ENCODE data around the gene KLHDC4. TPM values are rescaled to one million over a fixed set of nuclear protein-coding genes. Genes with fewer than 3 reads are reported as not detected.
A peak's percentile ranks its signal among the peaks of the same experiment; 100 is the strongest.
"Not testable (repeated sequence)": the region's sequence is repeated elsewhere in the genome, so short reads cannot be mapped to it uniquely, and the experiment has no call there.

Gene KLHDC4
- total RNA-seq, 6 experiments from 2014 or later: 11.6 to 22.7 (median 14.4) TPM

- intact Hi-C loops (cut with DNase I): loop anchor here in 1 of 2 donors (10.0 kb wide), 1 partner anchor 54 kb away; no protein-coding TSS in a partner anchor
- WGBS (ENCODE audit: insufficient coverage, low coverage, low lambda C conversion rate, missing lambda C conversion rate): 75% methylated on average over 8 of the region's 10 CpGs
Measured at GRCh38 chr16:87780385-87780989, 14.7 kb upstream of the KLHDC4 start.

GRCh38 chr16:87778830-87779579 lies 13.2 kb upstream of the KLHDC4 start:
- peak overlapping the region in 1 of 3 donors; percentile 21 for H3K4me3 ChIP-seq
- intact Hi-C loops (cut with DNase I): loop anchor here (5.0 kb wide), 1 partner anchor 93 kb away; no protein-coding TSS in a partner anchor

More at GRCh38 chr16:87780385-87780989, 14.7 kb upstream of the KLHDC4 start:
- DNase-seq (peak in 1 of 3 donors; percentile 44), ATAC-seq (peak in 1 of 4 donors; percentile 14)
- Histone ChIP-seq H3K36me3 (no peaks in the 10 kb centered on the region), H3K4me3 (no peak overlapping the region), H3K4me1 (peaks cover 0 to 20% (median 4%) of the 10 kb centered on the region in 4 donors), H3K27me3 (no peaks in the 10 kb centered on the region), H3K27ac (no peak overlapping the region), H3K9me3 (no peaks in the 10 kb centered on the region)
- TF ChIP-seq CTCF (IDR thresholded peaks at IDR 0.05): no peak

GRCh38 chr16:87778476-87778829 lies 12.7 kb upstream of the KLHDC4 start:
- H3K9me3 ChIP-seq: no peaks in the 10 kb centered on the region
- intact Hi-C loops (cut with DNase I): loop anchor here (5.0 kb wide), 1 partner anchor 94 kb away; no protein-coding TSS in a partner anchor

More at GRCh38 chr16:87778830-87779579, 13.2 kb upstream of the KLHDC4 start:
- Histone ChIP-seq H3K9me3 (no peaks in the 10 kb centered on the region), H3K27ac (peak overlapping the region in 1 of 3 donors; percentile 29), H3K4me1 (peaks cover 0 to 13% (median 4%) of the 10 kb centered on the region in 4 donors), H3K36me3 (no peaks in the 10 kb centered on the region), H3K27me3 (no peaks in the 10 kb centered on the region)
- ATAC-seq (peak; percentile 90 to 94 (median 92)), DNase-seq (peak; percentile 90 to 91 (median 90))
- WGBS (ENCODE audit: insufficient coverage, low coverage, low lambda C conversion rate, missing lambda C conversion rate): 10% methylated on average over 2 of the region's 41 CpGs
- TF ChIP-seq POLR2A (IDR thresholded peaks at IDR 0.05) (no peak), CTCF (IDR thresholded peaks at IDR 0.05) (peak; percentile 98 to 100 (median 98))

GRCh38 chr16:87773836-87774235 lies 8.1 kb upstream of the KLHDC4 start:
- H3K27ac ChIP-seq; H3K27me3 ChIP-seq; H3K4me1 ChIP-seq; H3K4me3 ChIP-seq; ATAC-seq; DNase-seq; H3K36me3 ChIP-seq; intact Hi-C loops (cut with DNase I); H3K9me3 ChIP-seq: not testable (repeated sequence)
- 81% methylated on average over 15 of the region's 16 CpGs for WGBS (ENCODE audit: insufficient coverage, low coverage, low lambda C conversion rate, missing lambda C conversion rate)

More at GRCh38 chr16:87778476-87778829, 12.7 kb upstream of the KLHDC4 start:
- DNase-seq (no peak), ATAC-seq (no peak)
- Histone ChIP-seq H3K4me3 (no peak overlapping the region), H3K36me3 (no peaks in the 10 kb centered on the region), H3K27ac (peak overlapping the region in 1 of 3 donors; percentile 29), H3K4me1 (peaks cover 0 to 13% (median 4%) of the 10 kb centered on the region in 4 donors), H3K27me3 (no peaks in the 10 kb centered on the region)
- TF ChIP-seq POLR2A (IDR thresholded peaks at IDR 0.05) (no peak), CTCF (IDR thresholded peaks at IDR 0.05) (no peak)
- 83% methylated on average over 9 of the region's 13 CpGs for WGBS (ENCODE audit: insufficient coverage, low coverage, low lambda C conversion rate, missing lambda C conversion rate)

- H3K27me3 ChIP-seq; intact Hi-C loops (cut with DNase I); H3K9me3 ChIP-seq; H3K4me3 ChIP-seq; DNase-seq; ATAC-seq; H3K27ac ChIP-seq: not testable (repeated sequence)
- peaks cover 0 to 13% (median 0%) of the 10 kb centered on the region in 4 donors for H3K36me3 ChIP-seq
- peaks cover 0 to 10% (median 3%) of the 10 kb centered on the region in 4 donors for H3K4me1 ChIP-seq
- WGBS (ENCODE audit: insufficient coverage, low coverage, low lambda C conversion rate, missing lambda C conversion rate): 63% methylated on average over 1 of the region's 4 CpGs
Measured at GRCh38 chr16:87767456-87767855, 1.7 kb upstream of the KLHDC4 start.
